Stimulated activated CD8-positive, alpha-beta memory T cell treated with anti-CD3 and anti-CD28 coated beads, Interleukin-7, amount 100 ng/mL, for 24 hours (primary cell): Measurements from ENCODE around the gene AGBL4.

Source experiments
- DNase-seq: peaks from one replicate; pipeline ENCODE4 v3.0.0-alpha.2; 2020; ENCODE audit warnings: low read depth

The AGBL4 gene

GRCh38 chr1:48940962-48941732, 1082.6 kb downstream of the AGBL4 start:
- DNase-seq, result no peak

- DNase-seq, result no peak
Observed at GRCh38 chr1:48940354-48940753, 1083.4 kb downstream of the AGBL4 start.

- no peak for DNase-seq
Observed at GRCh38 chr1:48939828-48940227, 1083.9 kb downstream of the AGBL4 start.

GRCh38 chr1:48939042-48939441, 1084.7 kb downstream of the AGBL4 start:
- DNase-seq, result no peak

- no peak for DNase-seq
Observed at GRCh38 chr1:48937732-48938131, 1086.0 kb downstream of the AGBL4 start.

- no peak for DNase-seq
Observed at GRCh38 chr1:48936436-48936835, 1087.3 kb downstream of the AGBL4 start.

GRCh38 chr1:48932366-48932765, 1091.4 kb downstream of the AGBL4 start:
- no peak for DNase-seq

GRCh38 chr1:48931506-48932192, 1092.1 kb downstream of the AGBL4 start:
- no peak for DNase-seq

GRCh38 chr1:48930011-48930410, 1093.7 kb downstream of the AGBL4 start:
- DNase-seq, result no peak

- DNase-seq, result no peak
Observed at GRCh38 chr1:48924099-48924498, 1099.7 kb downstream of the AGBL4 start.

- no peak for DNase-seq
Observed at GRCh38 chr1:48923116-48923515, 1100.6 kb downstream of the AGBL4 start.

GRCh38 chr1:48920851-48921250, 1102.9 kb downstream of the AGBL4 start:
- DNase-seq, result no peak

GRCh38 chr1:48917901-48918603, 1105.7 kb downstream of the AGBL4 start:
- DNase-seq, result no peak

GRCh38 chr1:48917070-48917454, 1106.7 kb downstream of the AGBL4 start:
- no peak for DNase-seq

- no peak for DNase-seq
Observed at GRCh38 chr1:48916130-48917069, 1107.4 kb downstream of the AGBL4 start.

GRCh38 chr1:48908606-48909005, 1115.1 kb downstream of the AGBL4 start:
- DNase-seq, result no peak

- DNase-seq, result no peak
Observed at GRCh38 chr1:48906729-48907128, 1117.0 kb downstream of the AGBL4 start.

GRCh38 chr1:48906164-48906563, 1117.6 kb downstream of the AGBL4 start:
- no peak for DNase-seq

- no peak for DNase-seq
Observed at GRCh38 chr1:48903291-48903690, 1120.5 kb downstream of the AGBL4 start.

GRCh38 chr1:48898894-48899293, 1124.9 kb downstream of the AGBL4 start:
- no peak for DNase-seq

- DNase-seq, result no peak
Observed at GRCh38 chr1:48889615-48890014, 1134.1 kb downstream of the AGBL4 start.

- DNase-seq, result no peak
Observed at GRCh38 chr1:48889082-48889481, 1134.7 kb downstream of the AGBL4 start.
